ENCODE data around the gene GRID1.

Gene GRID1

DNA sequence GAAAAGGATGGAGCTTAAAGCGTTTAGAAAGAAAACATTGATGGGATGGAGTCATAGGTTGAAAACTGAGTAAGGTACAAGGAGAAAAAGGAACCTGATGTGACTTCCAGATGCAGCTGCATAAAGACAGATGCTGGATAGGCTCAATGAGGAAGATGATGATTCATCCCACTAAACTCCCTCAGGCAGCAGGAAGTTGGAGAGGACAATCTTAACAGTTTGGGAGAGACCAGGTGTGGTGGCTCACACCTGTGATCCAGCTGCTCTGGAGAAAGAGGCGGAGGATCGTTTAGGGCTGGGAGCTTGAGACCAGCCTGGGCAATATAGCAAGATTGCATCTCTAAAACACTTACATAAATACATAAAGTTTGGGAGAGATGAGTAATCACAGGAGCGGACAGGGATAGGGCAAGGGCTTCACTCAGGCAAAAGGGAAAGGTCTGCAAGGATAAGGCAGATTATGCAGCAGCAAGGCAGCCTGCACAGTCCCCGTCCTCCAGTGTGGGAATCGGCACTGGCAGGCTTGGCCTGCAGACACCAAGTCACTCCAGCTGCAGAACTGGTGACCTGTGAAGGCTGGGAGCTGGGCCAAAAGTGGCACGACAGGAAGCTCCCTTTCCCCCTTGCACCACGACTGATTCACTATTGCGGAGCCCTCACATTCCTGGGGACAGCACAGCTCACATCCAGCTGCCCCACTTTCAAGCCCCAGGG, 438.5 kb downstream of the GRID1 start:
- DNase-seq (ENCODE audit: low read depth, low spot score) = no peak
- no peak overlapping the region for H3K4me3 ChIP-seq (ENCODE audit: low read length)

DNA sequence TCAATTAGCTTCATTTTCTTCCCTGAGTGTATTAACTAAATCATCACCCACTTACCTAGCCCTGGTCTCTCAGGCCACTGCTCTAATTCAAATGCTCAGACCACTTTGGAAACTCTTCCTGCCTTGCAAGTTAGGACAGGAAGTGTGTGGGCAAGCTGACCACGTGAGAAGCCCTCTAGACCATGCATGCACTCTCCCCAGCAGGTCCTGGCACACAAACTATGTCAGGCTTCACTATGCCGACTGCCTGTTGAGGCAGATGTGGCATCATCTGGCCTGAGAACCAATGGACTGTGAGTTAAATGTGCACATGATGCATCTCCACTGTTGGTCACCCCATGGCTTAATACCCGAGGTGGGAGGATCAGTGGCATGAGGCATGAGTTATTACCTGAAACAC, 439.6 kb downstream of the GRID1 start:
- no peak overlapping the region for H3K4me3 ChIP-seq (ENCODE audit: low read length)
- DNase-seq (ENCODE audit: low read depth, low spot score) = no peak

DNA sequence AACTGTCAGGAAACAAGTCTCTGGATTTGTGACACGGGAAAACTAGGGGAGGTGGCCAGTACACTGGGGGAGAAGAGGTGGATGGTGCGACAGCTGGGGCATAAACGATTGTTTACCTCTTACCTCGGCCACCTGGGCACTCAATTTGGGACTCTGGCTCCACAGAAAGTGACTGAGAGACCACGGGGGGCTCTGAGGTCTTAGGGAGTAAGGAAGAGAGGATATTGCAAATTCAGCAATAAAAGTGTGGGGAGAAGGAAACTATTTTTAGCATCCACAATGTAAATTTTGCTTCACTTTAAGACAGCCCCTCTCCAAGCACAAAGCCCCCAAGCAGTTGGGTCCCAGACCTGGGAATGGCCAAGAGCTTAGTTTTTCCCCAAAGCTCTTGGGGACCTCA, 440.5 kb downstream of the GRID1 start:
- no peak for DNase-seq (ENCODE audit: low read depth, low spot score)
- H3K4me3 ChIP-seq (ENCODE audit: low read length) = no peak overlapping the region

DNA sequence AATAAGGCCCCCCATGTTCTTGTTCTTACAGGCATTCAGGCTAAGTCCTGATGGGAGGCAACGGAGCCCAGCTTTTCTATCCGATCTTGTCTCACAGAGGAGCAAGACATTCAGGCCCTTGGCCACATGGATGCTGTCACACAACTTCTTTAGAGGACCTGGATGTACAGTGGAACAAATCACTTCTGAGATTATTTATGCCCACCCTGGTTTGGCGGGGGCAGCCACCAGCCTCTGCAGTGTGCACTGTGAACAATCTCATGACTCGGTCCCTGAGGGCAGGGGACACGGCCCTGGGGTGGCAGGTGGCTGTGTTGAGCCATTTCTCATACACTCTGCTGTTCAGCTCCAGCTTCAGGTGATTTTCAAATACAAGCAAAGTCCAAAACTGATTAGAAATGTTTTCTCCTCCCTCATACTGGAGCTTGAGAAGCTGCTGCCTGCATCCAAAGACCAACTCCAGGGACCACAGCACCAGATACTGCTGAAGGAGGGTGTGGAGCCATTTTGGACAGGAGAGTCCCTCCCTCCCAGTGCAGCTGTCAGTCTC, 441.3 kb downstream of the GRID1 start:
- no peak for DNase-seq (ENCODE audit: low read depth, low spot score)
- H3K4me3 ChIP-seq (ENCODE audit: low read length) = no peak overlapping the region

DNA sequence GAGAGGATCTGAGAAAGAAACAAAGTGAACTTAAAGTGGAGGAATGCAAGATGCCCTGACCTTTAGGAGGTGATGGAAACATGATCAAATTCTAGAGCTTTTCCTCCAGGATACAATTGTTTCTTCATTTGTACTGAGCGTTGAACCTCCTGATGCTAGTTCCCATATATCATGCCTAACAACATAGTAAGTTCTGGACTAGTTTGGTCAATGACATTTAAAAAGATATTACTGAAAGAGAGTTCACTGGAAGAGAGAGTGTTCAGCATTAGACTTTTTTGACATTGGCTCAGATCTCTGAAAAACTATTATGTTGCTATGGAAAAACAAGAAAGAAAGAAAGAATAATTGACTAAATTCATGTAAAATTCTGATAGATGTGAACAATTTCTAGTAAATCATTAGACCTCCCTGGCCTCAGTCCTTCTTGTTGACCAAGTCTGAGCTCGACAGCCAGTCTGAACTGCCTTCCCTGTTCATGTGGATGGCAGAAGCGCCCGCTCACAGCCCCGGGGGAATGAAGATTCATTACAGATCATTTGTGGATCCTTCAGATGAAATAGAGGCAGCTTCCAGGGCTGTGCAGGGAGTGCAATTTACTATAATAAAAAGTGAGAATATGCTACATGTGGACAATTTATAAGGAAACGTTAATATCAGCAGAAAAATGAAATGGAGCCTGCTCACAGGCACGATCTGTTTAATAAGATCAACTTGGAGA, 442.1 kb downstream of the GRID1 start:
- no peak for DNase-seq (ENCODE audit: low read depth, low spot score)
- H3K4me3 ChIP-seq (ENCODE audit: low read length) = no peak overlapping the region

DNA sequence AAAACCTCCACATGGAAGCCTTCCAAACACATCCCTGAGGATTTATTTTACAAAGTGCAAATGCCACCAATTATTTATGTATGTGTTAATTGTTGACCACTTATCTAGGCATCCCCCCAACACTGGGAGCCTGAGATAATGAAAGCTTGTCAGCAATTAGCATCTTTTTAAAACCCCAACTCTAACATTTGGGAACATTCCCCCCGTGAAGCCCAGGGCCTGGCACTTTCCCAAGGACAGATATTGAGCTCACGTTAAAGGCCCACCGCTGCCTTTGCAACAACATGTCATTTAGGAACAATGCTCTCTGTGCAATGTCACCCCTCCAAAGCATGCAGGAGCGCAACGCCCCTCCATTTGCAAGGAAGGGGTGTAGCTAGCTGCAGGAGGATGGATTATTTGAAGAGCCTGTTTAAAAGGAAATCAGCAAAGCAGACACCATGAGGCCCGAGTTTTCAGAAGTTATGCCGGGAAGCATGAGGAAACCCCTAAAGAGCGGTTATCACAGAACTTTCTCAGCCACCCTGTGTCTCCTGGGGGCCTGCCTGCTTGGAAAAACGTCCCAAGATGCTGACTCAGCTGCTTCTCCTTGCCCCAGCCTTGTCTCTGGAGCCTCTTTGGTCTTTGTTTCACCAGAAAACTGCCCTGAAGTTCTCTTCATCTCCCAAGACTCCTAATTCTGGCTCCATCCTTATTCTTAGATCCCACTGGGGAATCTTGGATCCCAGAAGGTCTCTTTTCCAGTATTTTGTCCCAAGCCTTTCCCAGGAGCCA, 444.1 kb downstream of the GRID1 start:
- no peak overlapping the region for H3K4me3 ChIP-seq (ENCODE audit: low read length)
- no peak for DNase-seq (ENCODE audit: low read depth, low spot score)

DNA sequence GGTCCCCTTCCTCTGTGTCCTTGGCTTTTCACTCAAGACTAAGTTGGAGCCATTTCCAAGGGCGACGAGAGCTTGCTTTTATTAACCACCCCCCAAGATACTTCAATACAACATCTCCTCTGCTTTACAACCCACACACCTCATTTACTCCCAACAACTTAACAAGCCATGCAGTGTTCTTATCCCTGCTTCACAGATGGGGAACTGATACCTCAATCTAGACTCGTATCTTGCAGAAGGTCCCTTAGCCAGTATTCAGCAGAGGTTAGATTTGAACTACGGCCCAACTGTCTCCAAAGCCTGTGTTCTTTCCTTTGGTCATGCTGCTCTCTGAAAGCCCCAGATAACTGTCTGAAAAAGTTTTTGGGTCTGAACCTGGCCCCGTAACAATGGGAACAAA, 444.8 kb downstream of the GRID1 start:
- DNase-seq (ENCODE audit: low read depth, low spot score) = no peak
- H3K4me3 ChIP-seq (ENCODE audit: low read length) = no peak overlapping the region

DNA sequence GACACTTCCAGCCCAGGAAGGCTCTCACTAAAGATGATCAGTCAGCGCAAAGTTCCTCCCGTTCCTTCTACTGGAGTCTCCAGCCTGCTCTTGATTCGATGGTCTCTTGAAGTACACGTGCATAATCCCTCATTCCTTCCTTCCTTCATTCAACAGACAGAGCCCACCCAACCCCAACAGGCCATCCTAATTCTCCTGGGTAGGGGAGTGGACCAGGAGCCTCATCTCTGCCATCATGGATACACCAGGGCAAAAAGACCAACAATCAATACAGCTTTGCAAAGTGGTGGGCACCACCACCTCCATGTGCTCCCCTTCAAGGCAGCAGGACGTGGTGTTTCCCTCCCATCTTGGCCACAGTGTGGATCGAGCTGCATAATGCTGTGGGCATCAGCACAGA, 446.3 kb downstream of the GRID1 start:
- no peak overlapping the region for H3K4me3 ChIP-seq (ENCODE audit: low read length)
- DNase-seq (ENCODE audit: low read depth, low spot score) = no peak

DNA sequence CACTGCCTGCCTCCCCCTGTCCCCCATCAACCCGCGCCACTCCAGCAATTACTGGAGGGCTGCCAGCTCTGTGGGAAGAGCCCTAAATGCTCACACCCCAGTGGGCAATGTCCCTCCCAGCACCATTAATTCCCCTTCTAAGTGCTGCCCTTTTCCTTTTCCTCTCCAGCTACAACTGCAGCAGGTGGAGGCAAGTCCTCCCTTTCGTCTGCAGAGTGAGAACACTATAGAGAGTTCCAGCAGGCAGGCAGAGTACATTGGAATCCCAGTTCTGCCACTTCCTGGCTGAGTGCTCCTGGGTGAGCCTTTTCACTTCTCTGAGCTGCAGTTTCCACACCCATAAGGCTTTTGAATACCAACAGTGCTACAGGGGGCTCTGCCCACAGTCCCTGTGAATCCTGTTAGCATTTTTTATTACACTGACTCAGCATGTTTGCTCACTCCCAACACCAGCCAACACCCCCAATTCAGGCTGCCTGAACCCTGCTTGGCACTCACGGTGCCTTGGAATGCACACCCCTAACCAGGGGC, 447.0 kb downstream of the GRID1 start:
- DNase-seq (ENCODE audit: low read depth, low spot score) = no peak
- no peak overlapping the region for H3K4me3 ChIP-seq (ENCODE audit: low read length)

DNA sequence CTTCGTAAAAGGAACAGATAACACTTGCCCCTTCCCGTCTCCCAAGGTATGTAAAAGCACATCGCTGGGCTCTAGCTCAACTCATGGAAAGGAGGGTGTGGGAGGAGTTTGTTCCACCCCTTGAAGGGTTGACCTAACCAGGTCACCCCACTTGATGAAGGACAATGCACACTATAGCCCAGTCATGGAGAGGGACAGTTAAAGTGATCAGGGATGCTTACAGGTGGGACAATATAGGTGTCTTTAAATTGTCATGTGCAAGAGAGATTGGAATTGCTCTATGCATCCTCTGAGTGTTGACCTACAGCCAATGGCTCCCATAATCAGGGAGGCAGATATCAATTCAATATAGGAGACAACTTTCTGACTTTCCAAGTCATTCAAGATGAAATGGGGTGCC, 448.2 kb downstream of the GRID1 start:
- no peak for DNase-seq (ENCODE audit: low read depth, low spot score)

DNA sequence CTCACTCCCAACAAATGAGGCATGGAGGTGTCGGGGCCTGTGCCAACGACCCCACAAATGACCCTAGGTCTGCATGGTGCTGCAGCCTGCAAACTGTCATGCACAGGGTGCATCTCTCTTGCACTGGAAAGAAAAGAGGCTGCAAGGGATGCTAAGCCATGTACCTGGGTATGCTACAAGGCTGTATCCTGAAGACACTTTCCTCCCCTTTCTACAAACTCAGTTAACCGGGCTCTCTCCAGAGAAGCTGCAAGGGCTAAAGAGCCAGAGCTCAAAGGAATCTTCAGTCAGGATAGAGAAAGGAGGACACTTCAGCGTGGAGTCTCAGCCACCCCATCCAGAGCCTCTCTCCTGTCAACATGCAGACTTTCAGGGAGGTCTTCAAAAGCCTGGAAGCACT, 449.0 kb downstream of the GRID1 start:
- no peak overlapping the region for H3K4me3 ChIP-seq (ENCODE audit: low read length)
- no peak for DNase-seq (ENCODE audit: low read depth, low spot score)

More for the DNA sequence above, 448.2 kb downstream of the GRID1 start:
- no peak overlapping the region for H3K4me3 ChIP-seq (ENCODE audit: low read length)

DNA sequence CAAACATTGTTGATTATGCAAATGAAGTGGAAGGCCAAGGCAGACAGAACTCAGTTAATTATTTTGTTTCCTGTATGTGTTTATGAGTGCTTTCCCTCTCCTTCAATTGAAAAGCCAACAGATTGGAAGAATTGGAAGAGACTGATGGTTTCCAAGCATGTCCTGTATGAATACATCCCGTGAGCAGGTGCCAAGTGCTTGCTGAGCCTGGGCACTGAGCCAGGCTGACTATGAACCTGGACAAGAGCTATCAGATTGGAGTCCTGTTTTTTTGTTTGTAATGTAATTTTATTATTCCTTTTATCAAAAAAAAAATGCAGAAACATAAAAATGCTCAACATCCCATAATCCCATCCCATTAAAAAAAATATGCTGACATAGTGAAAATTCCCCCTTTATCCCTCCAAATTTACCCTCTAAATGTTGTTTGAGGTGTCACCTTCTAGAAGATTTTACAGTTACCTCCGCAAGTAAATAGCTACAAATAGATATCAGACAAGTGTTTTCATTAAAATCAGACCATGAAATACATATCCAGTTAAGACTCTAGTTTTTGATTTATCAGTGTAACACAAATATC, 449.5 kb downstream of the GRID1 start:
- no peak for DNase-seq (ENCODE audit: low read depth, low spot score)
- H3K4me3 ChIP-seq (ENCODE audit: low read length) = no peak overlapping the region

DNA sequence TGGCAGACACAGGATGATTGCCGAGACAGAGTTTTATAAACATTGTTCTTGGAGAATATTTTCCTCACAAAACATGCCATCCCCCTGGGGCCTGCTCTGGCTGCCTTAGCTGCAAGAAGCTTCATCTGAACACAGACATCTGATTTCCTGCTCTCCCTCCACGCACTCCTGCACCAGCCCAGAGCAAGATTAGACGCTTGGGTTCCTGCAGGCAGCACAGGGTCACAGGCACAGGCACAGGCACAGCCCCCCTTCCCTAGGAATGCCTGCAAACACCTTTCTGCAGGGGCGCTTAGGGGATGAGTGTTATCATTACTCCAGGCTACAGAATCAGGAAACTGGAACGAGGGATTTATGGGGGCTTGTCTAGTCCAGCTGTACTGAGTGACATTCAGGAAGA, 450.3 kb downstream of the GRID1 start:
- no peak for DNase-seq (ENCODE audit: low read depth, low spot score)
- no peak overlapping the region for H3K4me3 ChIP-seq (ENCODE audit: low read length)

DNA sequence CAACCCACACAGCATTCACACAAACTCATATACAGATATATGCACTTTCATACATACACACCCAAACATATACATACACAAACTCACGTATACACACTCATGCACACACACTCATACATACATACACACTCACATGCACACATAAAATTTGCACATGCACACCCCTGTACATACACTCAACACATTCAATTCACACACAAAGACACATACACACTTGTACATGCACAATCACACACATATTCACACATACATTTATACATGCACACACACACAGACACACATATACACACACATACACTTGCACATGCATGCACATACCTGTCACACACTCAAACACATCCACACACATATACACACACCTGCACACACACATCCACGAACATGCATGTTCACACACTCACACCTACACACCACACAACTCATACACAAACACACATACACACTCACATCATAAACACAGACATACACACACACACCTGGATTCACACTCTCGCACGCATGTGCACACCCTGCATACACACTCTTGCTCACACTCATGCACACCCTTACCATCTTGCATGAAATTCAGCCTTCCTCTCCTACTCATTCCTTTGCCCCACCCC, 451.2 kb downstream of the GRID1 start:
- H3K4me3 ChIP-seq (ENCODE audit: low read length) = no peak overlapping the region
- no peak for DNase-seq (ENCODE audit: low read depth, low spot score)

DNA sequence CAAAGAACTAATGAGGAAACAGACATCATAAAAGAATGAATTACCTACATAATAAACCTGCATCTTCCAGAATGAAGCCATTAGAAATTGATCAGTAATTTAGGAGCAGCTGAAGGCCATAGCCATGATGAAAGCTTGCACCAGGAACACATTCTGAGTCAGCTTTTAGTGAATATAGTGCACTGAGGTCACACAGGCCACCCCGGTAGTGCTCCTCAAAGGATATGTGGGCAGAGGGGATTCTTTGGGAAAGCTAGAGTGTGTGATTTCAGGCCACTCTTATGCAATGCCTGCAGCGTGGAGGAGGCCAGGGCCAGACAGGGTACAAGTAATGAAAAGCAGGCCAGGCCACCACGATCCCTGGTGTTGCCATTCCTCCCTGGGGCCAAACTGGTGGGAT, 451.9 kb downstream of the GRID1 start:
- DNase-seq (ENCODE audit: low read depth, low spot score) = no peak
- no peak overlapping the region for H3K4me3 ChIP-seq (ENCODE audit: low read length)

DNA sequence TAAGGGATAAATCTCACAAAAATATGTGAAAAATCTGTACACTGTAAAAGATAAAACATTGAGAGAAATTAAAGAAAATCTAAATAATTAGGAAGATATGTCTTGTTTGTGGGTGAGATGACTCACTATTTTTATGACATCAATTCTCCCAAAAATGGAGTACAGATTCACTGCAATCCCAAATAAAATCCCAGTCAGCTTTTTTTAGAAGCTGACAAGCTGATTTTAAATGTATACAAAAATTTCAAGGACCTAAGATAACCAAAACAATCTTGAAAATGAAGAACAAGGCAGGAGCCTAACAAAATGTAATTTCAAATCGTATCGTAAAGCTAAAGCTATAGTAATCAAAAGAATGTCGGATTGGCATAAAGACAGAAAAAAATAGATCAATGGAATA, 458.1 kb downstream of the GRID1 start:
- H3K4me3 ChIP-seq (ENCODE audit: low read length) = no peak overlapping the region
- no peak for DNase-seq (ENCODE audit: low read depth, low spot score)

DNA sequence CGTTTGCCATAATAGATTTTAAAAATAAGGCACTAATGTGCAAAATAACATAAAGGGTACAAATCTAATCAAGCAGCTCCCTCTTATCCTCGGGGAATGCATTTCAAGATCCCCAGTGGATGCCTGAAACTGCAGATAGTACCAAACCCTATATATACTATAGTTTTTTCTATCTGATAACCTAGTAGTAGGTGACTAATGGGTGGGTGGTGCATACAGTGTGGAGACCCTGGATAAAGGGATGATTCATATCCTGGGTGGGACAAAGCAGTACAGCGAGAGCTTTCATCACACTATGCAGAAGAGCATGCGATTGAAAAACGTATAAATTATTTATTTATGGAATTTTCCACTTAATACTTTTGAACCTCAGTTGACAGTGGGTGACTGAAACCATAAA, 464.5 kb downstream of the GRID1 start:
- no peak overlapping the region for H3K4me3 ChIP-seq (ENCODE audit: low read length)
- DNase-seq (ENCODE audit: low read depth, low spot score) = no peak

DNA sequence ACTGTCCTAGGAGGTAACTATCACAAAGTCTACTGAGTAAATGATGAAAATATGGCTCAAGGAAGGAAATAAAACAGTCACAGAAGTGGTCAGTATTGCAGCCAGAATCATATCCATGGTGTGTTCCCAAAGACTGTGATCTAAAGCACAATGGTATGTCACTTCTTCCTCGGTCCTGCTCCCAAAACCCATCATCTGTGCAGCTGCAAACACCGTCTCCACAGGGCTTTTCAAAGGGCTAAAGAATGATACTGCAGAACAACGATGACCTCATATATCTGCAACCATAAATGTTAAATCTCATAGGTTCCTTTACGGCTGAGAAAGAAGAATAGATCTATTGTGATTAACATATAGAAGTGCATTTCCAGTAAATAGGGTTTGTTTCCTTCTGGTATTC, 465.0 kb downstream of the GRID1 start:
- no peak for DNase-seq (ENCODE audit: low read depth, low spot score)
- no peak overlapping the region for H3K4me3 ChIP-seq (ENCODE audit: low read length)

DNA sequence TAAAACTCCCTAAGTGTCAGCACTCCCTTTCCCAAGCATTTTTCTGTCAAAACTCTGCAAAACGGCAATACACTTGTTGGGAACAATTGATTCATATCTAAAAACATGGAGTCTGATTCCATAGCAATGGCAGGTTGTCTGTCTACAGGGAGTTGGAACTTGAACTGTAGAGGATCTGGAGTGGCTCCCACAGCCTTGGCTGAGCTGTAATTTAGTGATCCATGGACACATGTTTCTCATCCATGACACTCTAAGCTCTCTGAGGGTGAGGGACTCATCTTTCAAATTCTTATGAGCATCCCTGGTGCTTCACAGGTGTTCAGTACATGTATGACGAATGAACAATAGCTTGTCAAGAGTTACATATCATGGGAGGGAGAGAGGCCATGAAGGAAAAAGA, 466.1 kb downstream of the GRID1 start:
- no peak overlapping the region for H3K4me3 ChIP-seq (ENCODE audit: low read length)
- no peak for DNase-seq (ENCODE audit: low read depth, low spot score)
